HG02938 (cell line): ENCODE data around the gene MDH1.
"Not testable (repeated sequence)": the region's sequence is repeated elsewhere in the genome, so short reads cannot be mapped to it uniquely, and the experiment has no call there.

ENCODE experiments used
- ATAC-seq: cut with Tn5 transposase; IDR thresholded peaks from one replicate; pipeline ENCODE4 v1.9.1; 2021; ENCODE audit warnings: mild to moderate bottlenecking, moderate library complexity; ENCODE audit not compliant: unreplicated experiment

Gene MDH1

GRCh38 chr2:63587814-63588384 is 864 bp upstream of the MDH1 start:
- no peak for ATAC-seq

GRCh38 chr2:63589148-63589958 is 590 bp downstream of the MDH1 start:
- ATAC-seq: no peak

DNA sequence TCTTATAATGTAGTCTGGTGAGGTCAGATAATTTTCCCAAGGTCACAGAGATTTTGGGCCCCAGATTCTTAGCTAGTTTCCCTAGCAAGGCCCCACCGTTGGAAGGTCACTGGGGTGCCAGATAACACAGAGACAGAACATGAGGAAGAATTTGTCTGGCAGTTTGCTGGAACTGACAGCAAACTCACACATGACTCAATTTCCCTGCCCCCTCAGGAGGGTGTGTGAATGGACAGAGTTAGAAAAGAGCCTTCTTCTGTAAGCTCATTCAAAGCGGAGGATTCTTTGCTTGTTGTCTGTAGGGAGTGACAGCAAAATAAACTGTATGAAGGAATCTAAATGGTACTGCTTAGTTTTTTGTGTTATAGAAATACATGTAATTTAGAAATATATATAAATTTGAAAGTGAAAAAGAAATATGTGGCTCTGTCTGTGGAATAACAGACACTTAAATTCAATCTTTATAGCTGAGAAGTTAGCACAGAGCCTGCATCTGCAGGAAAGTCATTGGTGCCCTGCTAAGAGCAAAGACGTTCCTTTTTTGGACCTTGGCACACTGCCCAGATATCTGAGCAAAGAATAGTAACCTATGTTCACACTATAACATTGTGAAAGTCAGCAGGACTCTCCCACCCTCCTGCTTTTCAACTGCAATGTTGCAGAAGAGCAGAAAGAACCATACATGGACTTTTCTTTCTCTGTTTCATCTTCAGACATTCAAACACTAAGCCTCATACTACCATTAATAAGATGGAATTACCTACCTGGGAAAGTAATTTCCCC is 2.1 kb downstream of the MDH1 start:
- ATAC-seq: no peak

DNA sequence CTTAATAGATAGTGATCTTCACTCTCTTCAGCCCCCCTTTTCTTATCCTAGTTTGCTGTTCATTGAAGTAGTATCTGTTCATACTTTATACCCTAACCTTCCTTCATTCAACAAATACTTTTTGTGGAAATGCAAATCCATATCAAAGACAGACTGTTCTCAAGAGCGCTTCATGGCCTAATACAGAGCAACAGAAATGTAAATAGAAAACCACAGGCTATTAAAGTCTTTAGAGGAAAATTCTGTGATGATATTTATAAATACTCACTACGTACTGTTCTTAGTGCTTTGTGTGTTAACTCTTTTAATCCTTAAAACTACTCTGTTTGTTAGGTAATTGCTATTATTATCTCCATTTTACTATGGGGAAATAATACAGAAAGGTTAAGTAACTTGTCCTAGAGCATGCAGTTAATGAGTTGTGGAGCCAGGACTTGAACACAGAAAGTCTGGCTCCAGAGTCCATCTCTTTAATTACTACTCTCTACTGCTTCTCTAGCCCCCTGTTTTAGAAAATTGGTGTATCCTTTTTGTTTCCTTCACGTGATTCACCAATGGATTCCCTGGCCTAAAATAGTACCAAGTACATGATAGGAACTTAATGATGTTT is 2.9 kb downstream of the MDH1 start:
- ATAC-seq: no peak

- no peak for ATAC-seq
These were observed 5.9 kb downstream of the MDH1 start for GRCh38 chr2:63594660-63595059.

GRCh38 chr2:63596401-63596883 is 7.7 kb downstream of the MDH1 start:
- no peak for ATAC-seq

DNA sequence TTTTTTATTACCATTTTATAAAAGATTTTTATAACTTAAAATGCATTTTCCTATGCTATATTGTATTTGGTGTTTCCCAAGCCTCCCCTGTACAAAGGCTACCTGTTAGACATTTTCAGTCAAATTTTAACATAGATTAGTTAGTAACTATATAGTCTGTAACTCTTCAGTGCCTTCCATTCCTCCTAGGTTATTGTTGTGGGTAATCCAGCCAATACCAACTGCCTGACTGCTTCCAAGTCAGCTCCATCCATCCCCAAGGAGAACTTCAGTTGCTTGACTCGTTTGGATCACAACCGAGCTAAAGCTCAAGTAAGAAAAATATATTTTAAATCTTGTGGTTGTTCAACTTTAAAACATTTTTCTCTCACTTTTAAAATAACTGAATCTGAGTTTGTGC is 10.2 kb downstream of the MDH1 start:
- no peak for ATAC-seq

DNA sequence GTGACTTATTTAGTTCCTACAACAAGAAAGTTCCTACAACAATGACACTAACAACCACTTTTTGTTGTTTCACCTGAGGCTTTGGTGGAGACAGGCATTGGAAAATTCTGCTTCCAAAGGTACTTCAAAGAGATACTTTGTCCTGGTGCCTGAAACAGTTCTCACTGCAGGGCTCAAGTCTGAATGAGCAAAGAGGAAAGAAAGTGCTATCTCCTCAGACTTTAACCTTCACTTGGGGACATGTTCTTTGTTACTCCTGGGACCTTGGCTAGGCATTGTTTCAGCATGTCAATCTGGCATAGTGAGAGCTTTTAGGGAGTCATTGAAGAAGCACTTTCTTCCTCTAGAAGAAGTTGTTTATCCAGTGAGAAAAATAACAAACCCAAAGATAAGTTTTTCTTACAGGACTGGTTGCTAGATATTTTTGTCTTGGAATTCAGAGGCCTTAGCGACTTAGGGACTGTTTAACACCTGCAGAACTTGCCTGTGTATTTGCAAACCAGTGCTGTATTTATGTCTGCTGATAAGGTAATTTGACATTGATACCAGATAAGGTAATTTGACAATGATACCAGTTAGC is 12.2 kb downstream of the MDH1 start:
- ATAC-seq: no peak

GRCh38 chr2:63604666-63605065 is 15.9 kb downstream of the MDH1 start:
- ATAC-seq: no peak

- ATAC-seq: not testable (repeated sequence)
These were observed 20.1 kb downstream of the MDH1 start for GRCh38 chr2:63608865-63609264.

GRCh38 chr2:63610525-63610924 is 21.8 kb downstream of the MDH1 start:
- ATAC-seq: no peak

DNA sequence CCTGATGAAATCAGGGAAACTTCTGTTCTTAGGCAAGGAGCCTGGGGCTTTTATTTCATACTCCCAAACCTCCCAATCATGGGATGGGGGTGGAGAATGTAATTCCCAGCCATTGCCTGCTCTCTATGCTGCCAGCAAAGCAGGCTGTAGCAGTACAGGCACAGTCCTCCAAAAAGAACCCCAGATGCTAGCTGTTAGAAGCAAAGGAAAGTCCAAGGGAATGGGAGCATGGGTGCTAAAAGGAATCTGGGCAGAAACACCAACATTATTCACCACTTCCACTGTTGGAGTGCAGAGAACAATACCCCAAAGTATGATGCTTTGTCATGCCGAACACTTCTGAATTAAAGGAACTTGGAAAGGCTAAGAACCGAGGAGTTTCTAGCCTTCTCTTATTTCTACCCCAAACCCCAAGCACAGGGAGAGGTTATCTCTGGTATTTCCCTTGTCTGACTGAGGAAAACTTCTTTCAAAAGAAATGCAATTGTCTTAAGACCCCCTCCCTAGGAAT is 24.7 kb downstream of the MDH1 start:
- no peak for ATAC-seq

- no peak for ATAC-seq
These were observed 25.7 kb downstream of the MDH1 start for GRCh38 chr2:63614448-63614968.

DNA sequence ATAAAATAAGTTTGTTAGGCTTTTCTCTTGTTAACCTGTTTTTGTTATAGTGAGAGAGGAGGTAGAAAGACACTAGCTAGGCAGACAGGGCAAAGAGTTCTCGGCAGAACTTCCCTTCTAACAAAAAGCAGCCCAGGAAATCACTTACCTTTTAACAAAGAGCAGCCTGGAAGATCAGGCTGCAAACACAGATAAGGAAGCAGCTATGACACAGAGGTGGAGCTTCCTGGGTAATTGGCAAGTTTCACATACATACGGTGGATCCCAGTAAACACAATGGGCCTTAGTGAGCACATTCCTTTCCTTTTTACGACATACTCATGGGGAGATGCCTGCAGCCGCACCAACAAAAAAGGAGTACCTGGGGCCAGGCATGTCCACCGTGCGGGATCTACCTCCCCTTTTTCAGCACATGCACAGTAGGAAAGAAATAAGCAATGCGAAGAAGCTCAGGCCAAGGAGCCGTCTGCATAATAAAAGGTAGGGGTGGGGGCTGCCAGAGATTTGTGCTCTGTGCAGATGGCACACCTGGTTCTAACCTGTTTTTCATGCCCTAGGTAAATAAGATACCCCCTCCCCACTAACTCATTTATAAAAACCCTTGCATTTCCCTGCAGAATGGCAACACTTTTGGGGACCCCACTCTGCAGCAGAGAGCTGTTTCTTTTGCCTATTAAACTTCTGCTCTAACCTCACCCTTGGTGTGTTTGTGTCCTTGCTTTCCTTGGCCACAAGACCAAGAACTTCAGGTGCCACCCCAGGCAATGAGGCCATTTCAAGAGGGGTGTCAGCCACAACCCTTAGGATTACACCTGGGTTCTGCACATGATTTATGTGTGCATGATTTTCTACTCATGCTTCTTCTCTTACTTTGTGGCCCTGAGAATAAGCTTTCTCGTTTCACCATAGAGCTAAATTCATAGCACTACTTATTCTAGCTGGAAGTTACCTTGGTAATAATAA is 26.5 kb downstream of the MDH1 start:
- no peak for ATAC-seq

GRCh38 chr2:63617366-63617765 is 28.6 kb downstream of the MDH1 start:
- no peak for ATAC-seq

DNA sequence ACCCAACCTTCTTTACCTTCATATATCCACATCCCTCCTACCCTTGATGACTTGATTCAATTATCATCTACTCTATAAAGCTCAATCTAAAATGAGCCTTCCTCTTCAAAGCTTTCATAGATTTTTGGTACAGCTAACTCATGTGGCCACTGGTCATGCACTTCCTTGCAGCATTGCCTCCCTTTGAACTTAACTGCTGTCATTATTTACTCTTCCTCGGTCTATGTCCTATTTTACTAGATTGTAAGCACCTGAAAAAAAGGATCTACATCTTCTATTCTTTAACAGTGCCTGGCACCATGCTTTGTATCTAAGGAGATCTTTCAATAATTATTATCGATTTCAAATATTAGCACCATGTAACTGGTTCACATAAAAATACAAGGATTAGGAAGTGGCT is 30.6 kb downstream of the MDH1 start:
- ATAC-seq: no peak

DNA sequence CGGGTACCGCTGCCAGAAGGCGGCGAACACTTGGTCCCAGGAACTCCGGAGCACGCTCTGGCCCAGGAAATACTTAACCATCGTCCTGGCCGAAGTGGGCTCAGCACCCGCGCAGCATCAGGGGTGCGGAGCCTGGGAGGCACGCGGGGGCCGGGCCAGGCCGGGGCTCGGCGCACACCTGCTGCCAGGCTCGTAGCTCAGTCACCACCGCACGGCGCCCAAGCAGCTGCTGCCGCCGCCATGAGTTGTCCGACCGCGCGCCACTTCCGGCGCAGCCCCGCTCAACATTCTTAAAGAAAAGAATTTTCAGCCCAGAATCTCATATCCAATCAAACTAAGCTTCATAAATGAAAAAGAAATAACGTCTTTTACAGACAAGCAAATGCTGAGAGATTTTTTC is 34.0 kb downstream of the MDH1 start:
- ATAC-seq: no peak

- not testable (repeated sequence) for ATAC-seq
These were observed 35.0 kb downstream of the MDH1 start for GRCh38 chr2:63623763-63624162.

- ATAC-seq: no peak
These were observed 39.1 kb downstream of the MDH1 start for GRCh38 chr2:63627866-63628265.
